Measurements from ENCODE around the gene CLPTM1L.
"Not testable (repeated sequence)": the region's sequence is repeated elsewhere in the genome, so short reads cannot be mapped to it uniquely, and the experiment has no call there.

Gene CLPTM1L

DNA sequence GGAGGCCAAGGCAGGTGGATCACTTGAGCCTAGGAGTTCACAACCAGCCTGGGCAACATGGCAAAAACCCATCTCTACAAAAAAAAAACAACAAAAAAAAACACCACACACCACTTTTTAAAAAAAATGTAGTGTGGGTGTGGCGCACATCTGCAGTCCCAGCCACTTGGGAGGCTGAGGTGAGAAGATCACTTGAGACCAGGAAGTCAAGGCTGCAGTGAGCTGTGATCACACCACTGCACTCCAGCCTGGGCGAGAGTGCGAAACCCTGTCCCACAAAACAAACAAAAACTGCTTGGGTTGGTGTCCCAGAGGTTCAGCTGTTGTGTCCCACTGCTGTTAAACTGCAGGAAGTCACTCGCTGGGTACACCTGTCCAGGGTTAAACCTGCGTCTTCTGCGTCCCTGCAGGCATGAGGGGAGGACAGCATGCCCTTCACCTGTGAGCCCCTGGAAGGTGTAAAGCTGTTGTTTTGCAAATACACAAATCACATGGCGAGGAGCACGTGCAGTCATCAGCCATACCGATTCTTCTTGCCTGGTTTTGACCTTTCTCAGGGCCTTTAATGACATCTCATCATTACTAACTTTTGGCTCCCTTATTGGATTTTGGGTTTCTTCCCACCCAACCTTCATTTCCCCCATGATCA lies 29.3 kb upstream of the CLPTM1L start:
- H3K4me3 ChIP-seq (replicated peaks; ENCODE audit: low read depth, low read length): no peak overlapping the region
- DNase-seq (ENCODE audit: low read depth): no peak
- TF ChIP-seq, protein P1, sequence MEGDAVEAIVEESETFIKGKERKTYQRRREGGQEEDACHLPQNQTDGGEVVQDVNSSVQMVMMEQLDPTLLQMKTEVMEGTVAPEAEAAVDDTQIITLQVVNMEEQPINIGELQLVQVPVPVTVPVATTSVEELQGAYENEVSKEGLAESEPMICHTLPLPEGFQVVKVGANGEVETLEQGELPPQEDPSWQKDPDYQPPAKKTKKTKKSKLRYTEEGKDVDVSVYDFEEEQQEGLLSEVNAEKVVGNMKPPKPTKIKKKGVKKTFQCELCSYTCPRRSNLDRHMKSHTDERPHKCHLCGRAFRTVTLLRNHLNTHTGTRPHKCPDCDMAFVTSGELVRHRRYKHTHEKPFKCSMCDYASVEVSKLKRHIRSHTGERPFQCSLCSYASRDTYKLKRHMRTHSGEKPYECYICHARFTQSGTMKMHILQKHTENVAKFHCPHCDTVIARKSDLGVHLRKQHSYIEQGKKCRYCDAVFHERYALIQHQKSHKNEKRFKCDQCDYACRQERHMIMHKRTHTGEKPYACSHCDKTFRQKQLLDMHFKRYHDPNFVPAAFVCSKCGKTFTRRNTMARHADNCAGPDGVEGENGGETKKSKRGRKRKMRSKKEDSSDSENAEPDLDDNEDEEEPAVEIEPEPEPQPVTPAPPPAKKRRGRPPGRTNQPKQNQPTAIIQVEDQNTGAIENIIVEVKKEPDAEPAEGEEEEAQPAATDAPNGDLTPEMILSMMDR (IDR thresholded peaks at IDR 0.05; ENCODE audit: low read length, missing control alignments): no peak

DNA sequence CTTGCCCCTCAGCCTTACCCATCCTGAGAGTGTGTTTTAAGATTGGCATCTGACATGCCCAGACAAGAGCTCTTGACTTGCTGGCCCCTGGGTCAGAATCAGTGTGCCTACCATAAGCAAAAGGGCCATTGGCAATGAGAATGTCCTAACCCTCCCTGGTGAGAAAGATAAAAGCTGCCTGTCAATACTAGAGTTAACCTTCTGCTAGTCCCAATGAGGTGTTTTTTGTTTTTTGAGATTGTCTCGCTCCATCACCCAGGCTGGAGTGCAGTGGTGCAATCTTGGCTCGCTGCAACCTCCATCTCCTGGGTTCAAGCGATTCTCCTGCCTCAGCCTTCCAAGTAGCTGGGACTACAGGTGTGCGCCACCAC lies 27.1 kb upstream of the CLPTM1L start:
- not testable (repeated sequence) for H3K4me3 ChIP-seq (replicated peaks; ENCODE audit: low read depth, low read length); DNase-seq (ENCODE audit: low read depth)

DNA sequence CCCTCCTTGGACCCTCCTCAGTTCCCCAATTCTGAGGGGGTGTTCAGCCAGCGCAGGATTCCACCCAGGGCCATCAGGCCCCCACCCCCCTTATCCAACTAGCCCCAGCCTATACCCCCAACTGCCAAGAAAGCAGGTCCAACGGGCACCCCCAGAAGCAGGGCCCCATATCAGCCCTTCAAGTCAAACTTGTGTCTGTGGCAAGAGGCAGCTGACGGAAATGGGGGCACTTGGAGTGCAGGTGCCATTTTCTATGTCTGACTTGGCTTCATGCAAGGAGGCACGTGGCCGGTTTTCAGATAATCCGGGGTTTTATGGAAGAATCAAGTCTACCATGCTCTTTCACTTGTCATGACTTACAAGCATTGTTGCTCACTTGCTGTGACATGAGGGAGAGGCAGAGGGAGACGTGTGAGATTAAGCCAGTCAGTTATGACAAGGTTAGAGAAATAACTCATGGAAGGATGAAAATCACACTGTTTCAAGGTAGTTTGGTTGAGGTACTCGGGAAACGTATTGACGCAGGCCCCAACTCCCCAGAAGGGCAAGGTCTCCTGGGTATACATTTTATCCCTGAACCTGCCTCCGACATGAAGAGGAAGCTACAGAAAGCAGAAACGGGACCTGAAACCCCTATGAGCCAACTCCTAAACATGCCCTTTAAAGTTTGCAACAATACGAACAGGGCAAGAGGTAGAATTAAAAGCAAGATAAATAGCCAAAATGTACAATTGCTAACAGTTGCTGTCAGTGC lies 26.5 kb upstream of the CLPTM1L start:
- DNase-seq (ENCODE audit: low read depth): no peak
- TF ChIP-seq, protein P1 (IDR thresholded peaks at IDR 0.05; ENCODE audit: low read length, missing control alignments): no peak
- H3K4me3 ChIP-seq (replicated peaks; ENCODE audit: low read depth, low read length): no peak overlapping the region

DNA sequence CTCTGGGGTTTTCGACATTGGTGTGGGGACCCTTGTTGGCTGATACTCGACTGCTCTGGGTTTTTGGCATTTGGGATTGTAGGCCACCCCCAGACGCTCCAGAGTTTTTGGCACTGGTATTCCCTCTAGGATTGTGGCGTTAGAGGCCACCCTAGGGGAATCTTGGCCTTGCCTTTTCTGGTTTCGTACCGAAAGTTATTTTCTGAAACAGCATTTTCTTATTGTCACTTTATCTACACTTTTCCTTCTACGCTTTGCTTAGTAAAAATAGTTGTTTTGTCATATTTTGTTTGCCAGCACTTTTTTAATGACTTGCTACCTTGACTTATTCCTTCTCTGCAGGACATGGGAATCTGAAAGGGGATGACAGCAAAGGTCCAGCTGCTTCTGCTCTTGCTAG lies 25.1 kb upstream of the CLPTM1L start:
- TF ChIP-seq, protein P1 (IDR thresholded peaks at IDR 0.05; ENCODE audit: low read length, missing control alignments): no peak
- no peak for DNase-seq (ENCODE audit: low read depth)
- no peak overlapping the region for H3K4me3 ChIP-seq (replicated peaks; ENCODE audit: low read depth, low read length)

DNA sequence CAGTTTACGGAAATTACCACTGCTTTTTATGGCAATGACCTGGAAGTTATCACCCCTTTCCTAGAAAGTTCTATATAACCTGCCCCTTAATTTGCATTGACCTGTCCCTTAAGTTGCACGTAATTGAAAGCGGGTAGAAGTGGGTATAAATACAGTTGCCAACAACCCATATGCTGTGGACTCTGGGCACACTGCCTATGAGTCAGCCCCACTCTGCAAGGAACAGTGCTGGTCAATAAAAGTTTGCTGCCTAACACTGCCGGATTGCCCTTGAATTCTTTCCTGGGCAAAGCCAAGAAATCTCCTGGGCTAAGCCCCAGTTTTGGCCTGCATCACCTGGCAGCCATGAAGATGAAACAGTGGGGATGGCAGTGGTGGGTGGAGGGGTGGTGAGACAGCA lies 23.9 kb upstream of the CLPTM1L start:
- TF ChIP-seq, protein P1 (IDR thresholded peaks at IDR 0.05; ENCODE audit: low read length, missing control alignments): no peak
- DNase-seq (ENCODE audit: low read depth): no peak
- H3K4me3 ChIP-seq (replicated peaks; ENCODE audit: low read depth, low read length): no peak overlapping the region

DNA sequence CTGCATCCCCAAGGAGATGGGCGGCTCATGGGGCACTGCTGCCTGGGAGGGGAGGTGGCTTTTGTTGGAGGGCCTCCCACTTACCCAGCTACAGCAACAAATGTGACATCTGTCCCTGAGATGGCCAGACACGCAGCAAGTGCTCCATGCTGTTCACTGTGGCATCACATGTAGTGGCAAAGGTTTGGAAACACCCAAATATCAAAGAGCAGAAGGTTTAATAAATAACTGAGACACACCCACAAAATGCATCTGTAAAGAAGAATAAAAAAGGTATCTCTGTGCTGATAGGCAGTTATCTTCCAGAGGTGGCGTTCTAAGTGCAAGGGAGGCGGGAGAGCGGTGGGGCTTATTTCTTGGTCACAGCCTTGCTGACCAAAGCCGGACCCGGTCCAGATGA lies 23.3 kb upstream of the CLPTM1L start:
- TF ChIP-seq, protein P1 (IDR thresholded peaks at IDR 0.05; ENCODE audit: low read length, missing control alignments): no peak
- no peak overlapping the region for H3K4me3 ChIP-seq (replicated peaks; ENCODE audit: low read depth, low read length)
- no peak for DNase-seq (ENCODE audit: low read depth)

DNA sequence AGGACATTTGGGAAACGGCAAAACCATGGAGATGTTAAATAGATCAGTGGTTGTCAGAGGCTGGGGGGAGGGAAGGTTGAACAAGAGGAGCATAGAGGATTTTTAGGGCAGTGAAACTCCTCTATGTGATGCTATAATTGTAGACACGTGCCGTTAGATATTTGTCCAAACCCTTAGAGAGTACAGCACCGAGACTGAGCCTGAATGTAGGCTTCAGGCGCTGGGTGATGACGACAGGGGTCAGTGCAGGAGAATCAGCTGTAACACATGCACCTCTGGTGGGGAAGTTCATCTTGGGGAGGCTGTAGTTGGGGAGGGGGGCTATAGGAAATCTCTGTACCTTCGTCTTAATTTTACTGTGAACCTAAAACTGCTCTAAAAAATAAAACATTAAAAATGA lies 22.2 kb upstream of the CLPTM1L start:
- TF ChIP-seq, protein P1 (IDR thresholded peaks at IDR 0.05; ENCODE audit: low read length, missing control alignments): no peak
- H3K4me3 ChIP-seq (replicated peaks; ENCODE audit: low read depth, low read length): no peak overlapping the region
- no peak for DNase-seq (ENCODE audit: low read depth)
